Endodermal cell (in vitro differentiated cells): ENCODE measurements around the gene C14orf119. TPM values are rescaled to one million over a fixed set of nuclear protein-coding genes. Genes with fewer than 3 reads are reported as not detected.
A peak's percentile ranks its signal among the peaks of the same experiment; 100 is the strongest.

Source experiments
- DNase-seq: peaks from one replicate; pipeline ENCODE4 v3.0.0-alpha.2; 2017
- H3K27ac ChIP-seq: 2 replicates; pipeline ENCODE4 v1.5.1; 2013; ENCODE audit warnings: mild to moderate bottlenecking, low read depth, low read length, moderate library complexity
- H3K27me3 ChIP-seq: 2 replicates; pipeline ENCODE4 v1.6.1; 2013; ENCODE audit warnings: mild to moderate bottlenecking, low read length, moderate library complexity; ENCODE audit not compliant: insufficient read depth, control insufficient read depth, poor library complexity, severe bottlenecking
- H3K36me3 ChIP-seq: 2 replicates; pipeline ENCODE4 v1.7.0; 2013; ENCODE audit warnings: mild to moderate bottlenecking, low read length, moderate library complexity; ENCODE audit not compliant: control insufficient read depth, insufficient read depth
- H3K4me1 ChIP-seq: one replicate; pipeline ENCODE4 v1.7.0; 2013; ENCODE audit warnings: low read length; ENCODE audit not compliant: control insufficient read depth, insufficient read depth
- H3K4me3 ChIP-seq: 2 replicates; pipeline ENCODE4 v1.5.1; 2013; ENCODE audit warnings: mild to moderate bottlenecking, low read length, moderate library complexity
- H3K9ac ChIP-seq: 2 replicates; pipeline ENCODE4 v1.6.1; 2013; ENCODE audit warnings: mild to moderate bottlenecking, low read length, moderate library complexity; ENCODE audit not compliant: poor library complexity, severe bottlenecking; ENCODE audit errors: extremely low read depth
- H3K9me3 ChIP-seq: 2 replicates; pipeline ENCODE4 v1.6.1; 2013; ENCODE audit warnings: mild to moderate bottlenecking, low read length, moderate library complexity; ENCODE audit not compliant: control insufficient read depth
- H3K27ac Mint-ChIP-seq: 2 replicates; pipeline ENCODE4 v1.8.0; 2020; ENCODE audit warnings: mixed read lengths
- H3K27me3 Mint-ChIP-seq: 2 replicates; pipeline ENCODE4 v1.8.0; 2021; ENCODE audit warnings: mild to moderate bottlenecking, mixed read lengths; ENCODE audit not compliant: insufficient read depth
- H3K36me3 Mint-ChIP-seq: 2 replicates; pipeline ENCODE4 v1.8.0; 2020; ENCODE audit warnings: low read depth, mixed read lengths
- H3K4me1 Mint-ChIP-seq: 2 replicates; pipeline ENCODE4 v1.8.0; 2020; ENCODE audit warnings: mixed read lengths
- H3K4me3 Mint-ChIP-seq: 2 replicates; pipeline ENCODE4 v1.8.0; 2020; ENCODE audit warnings: mild to moderate bottlenecking, moderate library complexity, mixed read lengths
- H3K9me3 Mint-ChIP-seq: 2 replicates; pipeline ENCODE4 v1.8.0; 2020; ENCODE audit warnings: mild to moderate bottlenecking, mixed read lengths
- WGBS, 2 experiments: methylation state at CpG; one replicate each; pipeline versions ENCODE4 v1.1.5 to v1.1.7; 2013; ENCODE audit warnings: missing lambda C conversion rate in 2 of 2, mixed read lengths in 1 of 2; ENCODE audit not compliant: insufficient coverage in 1 of 2, insufficient read length in 1 of 2; 5-methylcytosine and 5-hydroxymethylcytosine counted together
- total RNA-seq, 2 donors: library from RNA; stranded (reverse); fragmentation: NEBNext Ultra II Directional in 1 of 2; extraction: Animal tissue kit (Norgen Biotek cat#: 25700) in 1 of 2; gene quantifications; 2 replicates in 1 of 2; 3 replicates in 1 of 2; pipeline ENCODE4 v1.2.1, GENCODE V29; 2021
- TF ChIP-seq, protein P1 (sequence below): fragments of 200-600 bp; sonication (generic); conservative IDR thresholded peaks from 2 replicates; pipeline ENCODE4 v1.5.0; 2021; ENCODE audit warnings: antibody characterized with exemption, mild to moderate bottlenecking

C14orf119 gene
- total RNA-seq, 2 donors from 2014 or later: 76.7 to 82.9 TPM

DNA sequence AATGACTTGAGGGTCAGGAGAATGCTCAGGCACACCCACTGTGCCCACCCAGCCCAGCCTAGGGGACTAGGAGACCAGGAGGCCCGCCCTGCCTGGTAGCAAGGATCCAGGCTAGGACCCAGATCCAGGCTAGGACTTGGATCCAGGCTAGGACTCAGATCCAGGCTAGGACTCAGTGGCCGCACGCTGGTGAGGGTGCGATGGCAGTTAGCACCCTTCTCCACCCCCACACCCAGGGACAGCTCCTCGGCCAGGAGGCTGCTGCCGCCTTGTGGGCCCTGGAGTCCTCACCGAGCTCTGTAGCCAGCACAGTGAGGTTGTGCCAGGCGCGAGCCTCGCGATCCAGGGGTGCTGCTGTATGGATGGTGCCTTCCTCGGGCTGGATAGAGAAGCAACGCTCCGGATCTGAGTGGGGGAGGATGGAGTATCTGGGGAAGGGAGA is 43.1 kb upstream of the C14orf119 start:
- H3K36me3 Mint-ChIP-seq: peaks cover 33% of the 10 kb centered on the region
- Histone ChIP-seq H3K36me3 (peaks cover 31% of the 10 kb centered on the region), H3K9me3 (no peaks in the 10 kb centered on the region), H3K4me1 (no peaks in the 10 kb centered on the region), H3K4me3 (no peak overlapping the region), H3K27ac (no peak overlapping the region), H3K9ac (no peak overlapping the region), H3K27me3 (no peaks in the 10 kb centered on the region)
- 80 to 83% methylated on average over 7 to 14 of the region's 14 CpGs for whole genome bisulfite sequencing, 2 experiments
- peak overlapping the region; percentile 80 for H3K27ac Mint-ChIP-seq
- no peak overlapping the region for H3K4me3 Mint-ChIP-seq
- H3K27me3 Mint-ChIP-seq: no peaks in the 10 kb centered on the region
- peaks cover 14% of the 10 kb centered on the region for H3K4me1 Mint-ChIP-seq
- TF ChIP-seq, protein P1, sequence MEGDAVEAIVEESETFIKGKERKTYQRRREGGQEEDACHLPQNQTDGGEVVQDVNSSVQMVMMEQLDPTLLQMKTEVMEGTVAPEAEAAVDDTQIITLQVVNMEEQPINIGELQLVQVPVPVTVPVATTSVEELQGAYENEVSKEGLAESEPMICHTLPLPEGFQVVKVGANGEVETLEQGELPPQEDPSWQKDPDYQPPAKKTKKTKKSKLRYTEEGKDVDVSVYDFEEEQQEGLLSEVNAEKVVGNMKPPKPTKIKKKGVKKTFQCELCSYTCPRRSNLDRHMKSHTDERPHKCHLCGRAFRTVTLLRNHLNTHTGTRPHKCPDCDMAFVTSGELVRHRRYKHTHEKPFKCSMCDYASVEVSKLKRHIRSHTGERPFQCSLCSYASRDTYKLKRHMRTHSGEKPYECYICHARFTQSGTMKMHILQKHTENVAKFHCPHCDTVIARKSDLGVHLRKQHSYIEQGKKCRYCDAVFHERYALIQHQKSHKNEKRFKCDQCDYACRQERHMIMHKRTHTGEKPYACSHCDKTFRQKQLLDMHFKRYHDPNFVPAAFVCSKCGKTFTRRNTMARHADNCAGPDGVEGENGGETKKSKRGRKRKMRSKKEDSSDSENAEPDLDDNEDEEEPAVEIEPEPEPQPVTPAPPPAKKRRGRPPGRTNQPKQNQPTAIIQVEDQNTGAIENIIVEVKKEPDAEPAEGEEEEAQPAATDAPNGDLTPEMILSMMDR: peak; percentile 72
- peaks cover 5% of the 10 kb centered on the region for H3K9me3 Mint-ChIP-seq
- peak; percentile 83 for DNase-seq

DNA sequence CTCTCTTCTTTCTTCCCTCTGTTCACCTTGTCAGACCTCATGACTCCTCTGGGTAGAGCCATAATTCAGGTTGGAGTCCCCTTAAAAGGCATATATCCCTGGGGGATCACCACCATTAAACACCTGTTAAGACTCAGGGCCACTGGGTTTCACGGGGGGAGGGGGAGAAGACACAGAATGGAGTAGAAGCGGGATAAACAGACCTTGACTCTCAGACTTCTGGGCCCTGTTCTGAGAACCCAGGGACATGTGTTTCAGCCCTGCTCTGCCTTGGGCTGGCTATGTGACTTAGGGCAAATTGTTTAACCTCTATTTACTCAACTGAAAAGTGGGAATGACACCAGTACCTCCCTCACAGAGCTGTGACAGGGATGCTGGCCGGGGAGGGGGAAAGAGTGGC is 42.6 kb upstream of the C14orf119 start:
- TF ChIP-seq, protein P1: no peak
- Mint-ChIP-seq H3K4me1 (peaks cover 14% of the 10 kb centered on the region), H3K27ac (peak overlapping the region; percentile 80), H3K36me3 (peaks cover 28% of the 10 kb centered on the region), H3K9me3 (peaks cover 2% of the 10 kb centered on the region), H3K27me3 (no peaks in the 10 kb centered on the region), H3K4me3 (no peak overlapping the region)
- Histone ChIP-seq H3K9ac (no peak overlapping the region), H3K36me3 (peaks cover 31% of the 10 kb centered on the region), H3K4me3 (no peak overlapping the region), H3K4me1 (no peaks in the 10 kb centered on the region), H3K27me3 (no peaks in the 10 kb centered on the region), H3K9me3 (no peaks in the 10 kb centered on the region), H3K27ac (no peak overlapping the region)
- WGBS, 2 experiments: 33 to 69% methylated on average over 1 to 3 of the region's 3 CpGs
- peak; percentile 34 for DNase-seq

DNA sequence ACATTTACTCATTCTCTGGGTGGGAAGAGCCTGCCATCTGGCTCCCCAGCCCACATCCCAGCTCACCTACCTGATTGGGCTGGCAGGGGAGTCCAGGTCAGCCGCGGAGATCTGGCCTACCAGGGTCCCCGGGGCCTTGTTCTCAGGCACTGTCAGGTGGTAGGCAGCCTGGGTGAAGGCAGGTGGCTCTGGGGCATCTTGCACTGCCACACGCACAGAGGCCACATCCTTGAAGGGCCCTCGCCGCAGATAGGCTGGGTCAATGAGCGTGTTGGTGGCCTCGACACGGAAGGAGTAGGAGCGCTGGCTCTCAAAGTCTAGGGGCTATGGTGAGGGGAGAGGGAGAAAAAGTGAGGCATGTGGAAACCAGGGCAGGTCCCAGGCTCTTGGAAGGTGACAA is 41.9 kb upstream of the C14orf119 start:
- peak; percentile 38 for DNase-seq
- no peaks in the 10 kb centered on the region for H3K4me1 ChIP-seq
- Mint-ChIP-seq H3K27me3 (no peaks in the 10 kb centered on the region), H3K4me3 (no peak overlapping the region), H3K27ac (no peak overlapping the region), H3K4me1 (peaks cover 14% of the 10 kb centered on the region), H3K36me3 (peaks cover 26% of the 10 kb centered on the region), H3K9me3 (peaks cover under 1% of the 10 kb centered on the region)
- no peaks in the 10 kb centered on the region for H3K27me3 ChIP-seq
- H3K9ac ChIP-seq: no peak overlapping the region
- no peak overlapping the region for H3K4me3 ChIP-seq
- H3K36me3 ChIP-seq: peaks cover 31% of the 10 kb centered on the region
- H3K9me3 ChIP-seq: no peaks in the 10 kb centered on the region
- H3K27ac ChIP-seq: no peak overlapping the region
- whole genome bisulfite sequencing, 2 experiments: 91 to 98% methylated on average over 8 to 10 of the region's 10 CpGs
- TF ChIP-seq, protein P1: no peak
